ENCODE measurements around the gene ARID4A.
"Not testable (repeated sequence)": the region's sequence is repeated elsewhere in the genome, so short reads cannot be mapped to it uniquely, and the experiment has no call there.

ARID4A gene

GRCh38 chr14:58362272-58362671 lies 63.9 kb downstream of the ARID4A start:
- H4K91ac ChIP-seq (ENCODE audit: low read depth, low read length, poor library complexity); H3K4ac ChIP-seq (ENCODE audit: low read length); H3K4me1 ChIP-seq (ENCODE audit: control insufficient read depth in 2 of 2, insufficient read depth in 1 of 2, low read depth in 1 of 2, low read length in 2 of 2); DNase-seq (ENCODE audit: low spot score); H2BK120ac ChIP-seq (ENCODE audit: low read depth, low read length); H4K8ac ChIP-seq (ENCODE audit: low read depth, low read length); H3K18ac ChIP-seq (ENCODE audit: low read length); H2BK12ac ChIP-seq (ENCODE audit: low read length); H2BK5ac ChIP-seq (ENCODE audit: low read length); H2AK5ac ChIP-seq (ENCODE audit: low read depth, low read length); H3K27me3 ChIP-seq (ENCODE audit: control insufficient read depth in 3 of 3, insufficient read depth in 3 of 3, low read depth in 1 of 3, low read length in 3 of 3); H3K9me3 ChIP-seq (replicated peaks in 1 of 2; ENCODE audit: control insufficient read depth in 2 of 2, insufficient read depth in 1 of 2, low read depth in 1 of 2, low read length in 2 of 2); H2BK15ac ChIP-seq (ENCODE audit: low read length); H2AFZ ChIP-seq (ENCODE audit: low read length); H3K27ac ChIP-seq (replicated peaks; ENCODE audit: low read length); H3K9ac ChIP-seq (ENCODE audit: low read depth, low read length, poor library complexity); H3K4me2 ChIP-seq (ENCODE audit: insufficient read depth, low read length, poor library complexity, severe bottlenecking); H3K4me3 ChIP-seq (ENCODE audit: low read length in 2 of 2); H3K79me1 ChIP-seq (ENCODE audit: low read depth, low read length); H3K23ac ChIP-seq (ENCODE audit: low read depth, low read length, poor library complexity); H3K14ac ChIP-seq (ENCODE audit: low read length): not testable (repeated sequence)
- peaks cover 10 to 96% of the 10 kb centered on the region in 2 donors for H3K36me3 ChIP-seq (replicated peaks in 1 of 2; ENCODE audit: control insufficient read depth in 2 of 2, insufficient read depth in 2 of 2, low read length in 2 of 2)
- no CpG with 5 or more reads among the region's 1 CpG for WGBS, 2 donors (ENCODE audit: extremely low coverage in 2 of 2, insufficient read length in 2 of 2, insufficient replicate concordance in 1 of 2)

- H2AK5ac ChIP-seq (ENCODE audit: low read depth, low read length), result no peak overlapping the region
- no peak overlapping the region for H4K8ac ChIP-seq (ENCODE audit: low read depth, low read length)
- H3K27ac ChIP-seq (replicated peaks; ENCODE audit: low read length), result no peak overlapping the region
- no CpG with 5 or more reads among the region's 3 CpGs for WGBS, 2 donors (ENCODE audit: extremely low coverage in 2 of 2, insufficient read length in 2 of 2, insufficient replicate concordance in 1 of 2)
- H3K14ac ChIP-seq (ENCODE audit: low read length), result no peak overlapping the region
- H2BK5ac ChIP-seq (ENCODE audit: low read length), result no peak overlapping the region
- H3K4me3 ChIP-seq (ENCODE audit: low read length in 2 of 2), result no peak overlapping the region
- H4K91ac ChIP-seq (ENCODE audit: low read depth, low read length, poor library complexity), result no peak overlapping the region
- H2BK120ac ChIP-seq (ENCODE audit: low read depth, low read length), result no peak overlapping the region
- no peak overlapping the region for H3K4me2 ChIP-seq (ENCODE audit: insufficient read depth, low read length, poor library complexity, severe bottlenecking)
- no peaks in the 10 kb centered on the region for H3K9me3 ChIP-seq (replicated peaks in 1 of 2; ENCODE audit: control insufficient read depth in 2 of 2, insufficient read depth in 1 of 2, low read depth in 1 of 2, low read length in 2 of 2)
- no peaks in the 10 kb centered on the region for H3K79me1 ChIP-seq (ENCODE audit: low read depth, low read length)
- H3K4me1 ChIP-seq (ENCODE audit: control insufficient read depth in 2 of 2, insufficient read depth in 1 of 2, low read depth in 1 of 2, low read length in 2 of 2), result no peaks in the 10 kb centered on the region
- H2AFZ ChIP-seq (ENCODE audit: low read length), result no peak overlapping the region
- DNase-seq (ENCODE audit: low spot score), result no peak
- H3K36me3 ChIP-seq (replicated peaks in 1 of 2; ENCODE audit: control insufficient read depth in 2 of 2, insufficient read depth in 2 of 2, low read length in 2 of 2), result peaks cover 12 to 96% of the 10 kb centered on the region in 2 donors
- H3K9ac ChIP-seq (ENCODE audit: low read depth, low read length, poor library complexity), result no peak overlapping the region
- H3K18ac ChIP-seq (ENCODE audit: low read length), result no peak overlapping the region
- H3K23ac ChIP-seq (ENCODE audit: low read depth, low read length, poor library complexity), result no peak overlapping the region
- no peak overlapping the region for H2BK12ac ChIP-seq (ENCODE audit: low read length)
- H3K27me3 ChIP-seq (ENCODE audit: control insufficient read depth in 3 of 3, insufficient read depth in 3 of 3, low read depth in 1 of 3, low read length in 3 of 3), result no peaks in the 10 kb centered on the region
- H3K4ac ChIP-seq (ENCODE audit: low read length), result no peak overlapping the region
- no peak overlapping the region for H2BK15ac ChIP-seq (ENCODE audit: low read length)
Measured at GRCh38 chr14:58362798-58363412, 64.5 kb downstream of the ARID4A start.

GRCh38 chr14:58364316-58364715 lies 66.0 kb downstream of the ARID4A start:
- peaks cover 10 to 97% of the 10 kb centered on the region in 2 donors for H3K36me3 ChIP-seq (replicated peaks in 1 of 2; ENCODE audit: control insufficient read depth in 2 of 2, insufficient read depth in 2 of 2, low read length in 2 of 2)
- no peak overlapping the region for H3K27ac ChIP-seq (replicated peaks; ENCODE audit: low read length)
- H3K4me1 ChIP-seq (ENCODE audit: control insufficient read depth in 2 of 2, insufficient read depth in 1 of 2, low read depth in 1 of 2, low read length in 2 of 2), result no peaks in the 10 kb centered on the region
- H3K9ac ChIP-seq (ENCODE audit: low read depth, low read length, poor library complexity), result no peak overlapping the region
- H2AFZ ChIP-seq (ENCODE audit: low read length), result no peak overlapping the region
- no peak overlapping the region for H4K8ac ChIP-seq (ENCODE audit: low read depth, low read length)
- no CpG with 5 or more reads among the region's 4 CpGs for WGBS, 2 donors (ENCODE audit: extremely low coverage in 2 of 2, insufficient read length in 2 of 2, insufficient replicate concordance in 1 of 2)
- H2BK120ac ChIP-seq (ENCODE audit: low read depth, low read length), result no peak overlapping the region
- no peak for DNase-seq (ENCODE audit: low spot score)
- no peaks in the 10 kb centered on the region for H3K27me3 ChIP-seq (ENCODE audit: control insufficient read depth in 3 of 3, insufficient read depth in 3 of 3, low read depth in 1 of 3, low read length in 3 of 3)
- H2BK5ac ChIP-seq (ENCODE audit: low read length), result no peak overlapping the region
- H3K4me3 ChIP-seq (ENCODE audit: low read length in 2 of 2), result no peak overlapping the region
- H3K4ac ChIP-seq (ENCODE audit: low read length), result no peak overlapping the region
- H3K23ac ChIP-seq (ENCODE audit: low read depth, low read length, poor library complexity), result no peak overlapping the region
- H3K79me1 ChIP-seq (ENCODE audit: low read depth, low read length), result no peaks in the 10 kb centered on the region
- H2BK12ac ChIP-seq (ENCODE audit: low read length), result no peak overlapping the region
- no peak overlapping the region for H4K91ac ChIP-seq (ENCODE audit: low read depth, low read length, poor library complexity)
- no peak overlapping the region for H2AK5ac ChIP-seq (ENCODE audit: low read depth, low read length)
- H3K9me3 ChIP-seq (replicated peaks in 1 of 2; ENCODE audit: control insufficient read depth in 2 of 2, insufficient read depth in 1 of 2, low read depth in 1 of 2, low read length in 2 of 2), result no peaks in the 10 kb centered on the region
- H3K14ac ChIP-seq (ENCODE audit: low read length), result no peak overlapping the region
- no peak overlapping the region for H2BK15ac ChIP-seq (ENCODE audit: low read length)
- H3K4me2 ChIP-seq (ENCODE audit: insufficient read depth, low read length, poor library complexity, severe bottlenecking), result no peak overlapping the region
- no peak overlapping the region for H3K18ac ChIP-seq (ENCODE audit: low read length)

GRCh38 chr14:58367296-58367695 lies 68.9 kb downstream of the ARID4A start:
- Histone ChIP-seq H3K4me3 (ENCODE audit: low read length in 2 of 2) (no peak overlapping the region), H2AFZ (ENCODE audit: low read length) (no peak overlapping the region), H3K9ac (ENCODE audit: low read depth, low read length, poor library complexity) (no peak overlapping the region), H4K8ac (ENCODE audit: low read depth, low read length) (no peak overlapping the region), H3K4me1 (ENCODE audit: control insufficient read depth in 2 of 2, insufficient read depth in 1 of 2, low read depth in 1 of 2, low read length in 2 of 2) (no peaks in the 10 kb centered on the region), H3K14ac (ENCODE audit: low read length) (no peak overlapping the region), H3K23ac (ENCODE audit: low read depth, low read length, poor library complexity) (no peak overlapping the region), H3K79me1 (ENCODE audit: low read depth, low read length) (no peaks in the 10 kb centered on the region), H3K27me3 (ENCODE audit: control insufficient read depth in 3 of 3, insufficient read depth in 3 of 3, low read depth in 1 of 3, low read length in 3 of 3) (no peaks in the 10 kb centered on the region), H3K36me3 (replicated peaks in 1 of 2; ENCODE audit: control insufficient read depth in 2 of 2, insufficient read depth in 2 of 2, low read length in 2 of 2) (peaks cover 12 to 98% of the 10 kb centered on the region in 2 donors), H2BK5ac (ENCODE audit: low read length) (no peak overlapping the region), H2BK15ac (ENCODE audit: low read length) (no peak overlapping the region), H4K91ac (ENCODE audit: low read depth, low read length, poor library complexity) (no peak overlapping the region), H3K4ac (ENCODE audit: low read length) (no peak overlapping the region), H3K4me2 (ENCODE audit: insufficient read depth, low read length, poor library complexity, severe bottlenecking) (no peak overlapping the region), H3K18ac (ENCODE audit: low read length) (no peak overlapping the region), H3K9me3 (replicated peaks in 1 of 2; ENCODE audit: control insufficient read depth in 2 of 2, insufficient read depth in 1 of 2, low read depth in 1 of 2, low read length in 2 of 2) (no peaks in the 10 kb centered on the region), H2BK12ac (ENCODE audit: low read length) (no peak overlapping the region), H2AK5ac (ENCODE audit: low read depth, low read length) (no peak overlapping the region), H2BK120ac (ENCODE audit: low read depth, low read length) (no peak overlapping the region), H3K27ac (replicated peaks; ENCODE audit: low read length) (no peak overlapping the region)
- WGBS, 2 donors (ENCODE audit: extremely low coverage in 2 of 2, insufficient read length in 2 of 2, insufficient replicate concordance in 1 of 2), result no CpG with 5 or more reads among the region's 3 CpGs
- DNase-seq (ENCODE audit: low spot score), result no peak
